ENCODE measurements around the gene FURIN.

FURIN gene

GRCh38 chr15:90902840-90903732 lies 34.7 kb downstream of the FURIN start, which contains the start of gene MAN2A2 (continued):
- TF ChIP-seq ZNF548 (tag by site-specific recombination; IDR thresholded peaks at IDR 0.05) (no peak), ZNF473 (tag by site-specific recombination; IDR thresholded peaks at IDR 0.05) (no peak), ZFHX2 (tag by site-specific recombination; conservative IDR thresholded peaks at IDR 0.05) (peak; percentile 91), ELK4 (IDR thresholded peaks at IDR 0.05; ENCODE audit: borderline replicate concordance, low read depth, low read length) (no peak), ZNF48 (tag by site-specific recombination; IDR thresholded peaks at IDR 0.05) (no peak), HOXD13 (CRISPR knock-in tag; IDR thresholded peaks at IDR 0.05; ENCODE audit: borderline replicate concordance) (no peak), WT1 (tag by site-specific recombination; IDR thresholded peaks at IDR 0.05) (0 out of 2 replicates have a peak, but pooled peaks have one; percentile 14), ZNF639 (tag by site-specific recombination; IDR thresholded peaks at IDR 0.05) (0 out of 2 replicates have a peak, but pooled peaks have one; percentile 30), TCF7L2 (IDR thresholded peaks at IDR 0.05; ENCODE audit: borderline replicate concordance, low read depth, low read length) (no peak), ZNF335 (tag by site-specific recombination; conservative IDR thresholded peaks at IDR 0.05) (peak; percentile 94), ZNF266 (tag by site-specific recombination; IDR thresholded peaks at IDR 0.05; ENCODE audit: low read depth) (no peak), ZNF169 (tag by site-specific recombination; IDR thresholded peaks at IDR 0.05) (no peak), PRDM1 (tag by site-specific recombination; IDR thresholded peaks at IDR 0.05) (no peak), ZNF654 (tag by site-specific recombination; IDR thresholded peaks at IDR 0.05; ENCODE audit: low read depth) (no peak), ZBTB17 (tag by site-specific recombination; IDR thresholded peaks at IDR 0.05) (peak; percentile 72), REPIN1 (tag by site-specific recombination; IDR thresholded peaks at IDR 0.05; ENCODE audit: low read depth) (no peak), ZXDB (tag by site-specific recombination; IDR thresholded peaks at IDR 0.05) (peak; percentile 65), ZNF423 (tag by site-specific recombination; IDR thresholded peaks at IDR 0.05) (peak; percentile 85; the same call in 1 of the 2 replicates), SP3 (tag by site-specific recombination; IDR thresholded peaks at IDR 0.05) (no peak; the same call in 1 of the 2 replicates), SP2 (tag by site-specific recombination; IDR thresholded peaks at IDR 0.05) (peak; percentile 63), ZNF660 (tag by site-specific recombination; IDR thresholded peaks at IDR 0.05) (no peak; the same call in 1 of the 2 replicates), ZFP3 (tag by site-specific recombination; IDR thresholded peaks at IDR 0.05; ENCODE audit: low read depth) (no peak), SP7 (tag by site-specific recombination; IDR thresholded peaks at IDR 0.05) (peak; percentile 24; the same call in 1 of the 2 replicates), ZFP41 (tag by site-specific recombination; IDR thresholded peaks at IDR 0.05; ENCODE audit: borderline replicate concordance) (no peak), KLF17 (tag by site-specific recombination; IDR thresholded peaks at IDR 0.05) (peak; percentile 45; the same call in 1 of the 2 replicates), ZNF121 (tag by site-specific recombination; IDR thresholded peaks at IDR 0.05) (peak; percentile 64; the same call in 1 of the 2 replicates), ZBTB49 (tag by site-specific recombination; IDR thresholded peaks at IDR 0.05; ENCODE audit: low read depth) (no peak), ZSCAN30 (tag by site-specific recombination; IDR thresholded peaks at IDR 0.05) (0 out of 2 replicates have a peak, but pooled peaks have one; percentile 4)

All from HEK293 (cell line).